ENCODE measurements around the gene THTPA. TPM values are rescaled to one million over a fixed set of nuclear protein-coding genes. Genes with fewer than 3 reads are reported as not detected.

Gene THTPA
- total and polyA plus RNA-seq, 2 of the 13 experiments (the other 11 are each of a cell fraction or from before 2014, with no cell fraction given): 7.4 to 8.7 TPM

DNA sequence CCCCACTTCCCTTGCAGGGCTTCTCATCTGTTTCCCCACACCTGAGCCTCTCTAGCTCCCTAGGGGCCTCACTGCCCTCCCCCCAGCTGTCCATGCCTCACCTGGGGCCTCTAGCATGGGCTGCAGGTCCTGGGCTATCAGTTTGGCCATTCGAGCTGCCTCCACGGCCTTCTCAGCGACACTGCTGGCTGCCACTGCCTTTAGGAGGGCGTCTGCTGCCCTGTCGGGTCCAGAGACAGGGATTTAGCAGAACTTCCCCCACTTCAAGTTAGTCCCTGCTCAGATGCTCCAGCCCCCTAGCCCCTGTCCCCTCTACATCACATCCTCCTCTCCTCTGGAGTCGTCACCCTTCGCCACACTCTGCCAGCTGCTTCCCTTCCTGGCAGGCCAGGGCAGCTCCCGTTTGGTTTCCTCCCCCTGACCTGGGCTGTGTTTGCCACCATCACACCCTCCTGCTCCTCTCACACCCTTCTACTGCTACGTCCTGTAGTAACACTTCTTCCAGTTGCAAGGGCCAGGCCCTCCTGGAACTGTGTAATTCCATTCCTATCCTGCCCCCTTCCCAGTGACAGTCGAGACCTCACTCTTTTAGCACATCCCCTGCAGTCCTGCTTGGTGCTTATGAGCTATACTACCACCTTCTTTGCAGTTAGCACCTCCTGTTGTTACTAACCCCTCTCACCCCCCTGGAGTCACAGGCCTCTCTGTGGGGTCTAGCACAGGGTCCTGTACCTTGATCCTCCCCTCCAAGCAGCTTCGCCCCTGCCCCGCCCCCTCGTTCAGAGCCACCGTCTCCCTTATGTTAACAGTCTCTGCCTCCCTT lies 15.8 kb downstream of the THTPA start (continued):
- TF ChIP-seq, protein P1, sequence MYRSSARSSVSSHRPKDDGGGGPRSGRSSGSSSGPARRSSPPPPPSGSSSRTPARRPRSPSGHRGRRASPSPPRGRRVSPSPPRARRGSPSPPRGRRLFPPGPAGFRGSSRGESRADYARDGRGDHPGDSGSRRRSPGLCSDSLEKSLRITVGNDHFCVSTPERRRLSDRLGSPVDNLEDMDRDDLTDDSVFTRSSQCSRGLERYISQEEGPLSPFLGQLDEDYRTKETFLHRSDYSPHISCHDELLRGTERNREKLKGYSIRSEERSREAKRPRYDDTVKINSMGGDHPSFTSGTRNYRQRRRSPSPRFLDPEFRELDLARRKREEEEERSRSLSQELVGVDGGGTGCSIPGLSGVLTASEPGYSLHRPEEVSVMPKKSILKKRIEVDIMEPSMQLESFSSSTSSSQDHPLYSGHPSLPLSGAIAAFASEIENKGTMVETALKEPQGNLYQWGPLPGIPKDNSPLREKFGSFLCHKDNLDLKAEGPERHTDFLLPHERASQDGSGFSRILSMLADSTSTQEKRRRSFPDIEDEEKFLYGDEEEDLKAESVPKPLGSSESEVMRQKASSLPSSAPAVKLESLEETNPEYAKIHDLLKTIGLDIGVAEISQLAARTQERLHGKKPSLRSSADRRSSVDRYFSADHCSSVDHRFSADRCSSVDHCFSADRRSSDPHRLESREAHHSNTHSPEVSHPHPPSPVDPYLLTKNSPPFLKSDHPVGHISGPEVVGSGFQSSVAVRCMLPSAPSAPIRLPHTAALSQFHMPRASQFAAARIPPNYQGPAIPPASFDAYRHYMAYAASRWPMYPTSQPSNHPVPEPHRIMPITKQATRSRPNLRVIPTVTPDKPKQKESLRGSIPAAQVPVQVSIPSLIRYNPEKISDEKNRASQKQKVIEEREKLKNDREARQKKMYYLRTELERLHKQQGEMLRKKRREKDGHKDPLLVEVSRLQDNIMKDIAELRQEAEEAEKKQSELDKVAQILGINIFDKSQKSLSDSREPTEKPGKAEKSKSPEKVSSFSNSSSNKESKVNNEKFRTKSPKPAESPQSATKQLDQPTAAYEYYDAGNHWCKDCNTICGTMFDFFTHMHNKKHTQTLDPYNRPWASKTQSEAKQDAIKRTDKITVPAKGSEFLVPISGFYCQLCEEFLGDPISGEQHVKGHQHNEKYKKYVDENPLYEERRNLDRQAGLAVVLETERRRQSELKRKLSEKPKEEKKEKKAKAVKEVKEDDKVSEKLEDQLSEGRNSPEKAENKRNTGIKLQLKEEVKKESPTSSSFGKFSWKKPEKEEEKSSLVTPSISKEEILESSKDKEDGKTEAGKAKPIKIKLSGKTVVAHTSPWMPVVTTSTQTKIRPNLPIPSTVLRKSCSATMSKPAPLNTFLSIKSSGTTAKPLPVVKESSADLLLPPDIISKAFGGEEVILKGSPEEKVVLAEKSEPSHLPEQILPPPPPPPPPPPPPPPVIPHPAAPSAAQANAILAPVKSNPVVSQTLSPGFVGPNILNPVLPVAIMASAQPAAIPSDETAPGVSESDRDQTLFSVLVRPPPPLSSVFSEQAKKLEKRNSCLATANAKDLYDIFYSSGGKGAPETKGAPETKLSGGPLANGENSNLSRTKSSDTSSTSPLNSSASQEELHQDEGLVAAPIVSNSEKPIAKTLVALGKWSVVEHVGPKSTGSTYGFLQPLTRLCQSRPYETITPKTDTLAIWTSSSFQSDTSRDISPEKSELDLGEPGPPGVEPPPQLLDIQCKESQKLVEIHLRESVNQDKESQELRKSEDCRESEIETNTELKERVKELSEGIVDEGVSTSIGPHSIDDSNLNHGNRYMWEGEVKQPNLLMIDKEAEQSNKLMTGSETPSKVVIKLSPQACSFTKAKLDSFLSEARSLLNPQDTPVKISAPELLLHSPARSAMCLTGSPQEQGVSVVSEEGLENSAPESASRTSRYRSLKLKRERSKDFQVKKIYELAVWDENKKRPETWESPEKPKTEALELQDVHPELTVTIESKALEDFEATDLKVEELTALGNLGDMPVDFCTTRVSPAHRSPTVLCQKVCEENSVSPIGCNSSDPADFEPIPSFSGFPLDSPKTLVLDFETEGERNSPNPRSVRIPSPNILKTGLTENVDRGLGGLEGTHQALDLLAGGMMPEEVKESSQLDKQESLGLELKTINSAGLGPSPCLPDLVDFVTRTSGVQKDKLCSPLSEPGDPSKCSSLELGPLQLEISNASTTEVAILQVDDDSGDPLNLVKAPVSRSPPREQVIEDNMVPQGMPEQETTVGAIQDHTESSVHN (CRISPR knock-in tag; IDR thresholded peaks at IDR 0.05): peak; percentile 12; the same call in 1 of the 2 replicates
- TF ChIP-seq ZNF441 (CRISPR knock-in tag; IDR thresholded peaks at IDR 0.05; ENCODE audit: borderline replicate concordance): no peak
- TF ChIP-seq CENPT (CRISPR knock-in tag; IDR thresholded peaks at IDR 0.05; ENCODE audit: low read depth): no peak
- TF ChIP-seq HDAC1 (CRISPR knock-in tag; IDR thresholded peaks at IDR 0.05): no peak
- TF ChIP-seq, protein P2, sequence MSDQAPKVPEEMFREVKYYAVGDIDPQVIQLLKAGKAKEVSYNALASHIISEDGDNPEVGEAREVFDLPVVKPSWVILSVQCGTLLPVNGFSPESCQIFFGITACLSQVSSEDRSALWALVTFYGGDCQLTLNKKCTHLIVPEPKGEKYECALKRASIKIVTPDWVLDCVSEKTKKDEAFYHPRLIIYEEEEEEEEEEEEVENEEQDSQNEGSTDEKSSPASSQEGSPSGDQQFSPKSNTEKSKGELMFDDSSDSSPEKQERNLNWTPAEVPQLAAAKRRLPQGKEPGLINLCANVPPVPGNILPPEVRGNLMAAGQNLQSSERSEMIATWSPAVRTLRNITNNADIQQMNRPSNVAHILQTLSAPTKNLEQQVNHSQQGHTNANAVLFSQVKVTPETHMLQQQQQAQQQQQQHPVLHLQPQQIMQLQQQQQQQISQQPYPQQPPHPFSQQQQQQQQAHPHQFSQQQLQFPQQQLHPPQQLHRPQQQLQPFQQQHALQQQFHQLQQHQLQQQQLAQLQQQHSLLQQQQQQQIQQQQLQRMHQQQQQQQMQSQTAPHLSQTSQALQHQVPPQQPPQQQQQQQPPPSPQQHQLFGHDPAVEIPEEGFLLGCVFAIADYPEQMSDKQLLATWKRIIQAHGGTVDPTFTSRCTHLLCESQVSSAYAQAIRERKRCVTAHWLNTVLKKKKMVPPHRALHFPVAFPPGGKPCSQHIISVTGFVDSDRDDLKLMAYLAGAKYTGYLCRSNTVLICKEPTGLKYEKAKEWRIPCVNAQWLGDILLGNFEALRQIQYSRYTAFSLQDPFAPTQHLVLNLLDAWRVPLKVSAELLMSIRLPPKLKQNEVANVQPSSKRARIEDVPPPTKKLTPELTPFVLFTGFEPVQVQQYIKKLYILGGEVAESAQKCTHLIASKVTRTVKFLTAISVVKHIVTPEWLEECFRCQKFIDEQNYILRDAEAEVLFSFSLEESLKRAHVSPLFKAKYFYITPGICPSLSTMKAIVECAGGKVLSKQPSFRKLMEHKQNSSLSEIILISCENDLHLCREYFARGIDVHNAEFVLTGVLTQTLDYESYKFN (CRISPR knock-in tag; conservative IDR thresholded peaks at IDR 0.05): 0 out of 2 replicates have a peak, but pooled peaks have one; percentile 34
- TF ChIP-seq HNF4G (IDR thresholded peaks at IDR 0.05; ENCODE audit: borderline replicate concordance, low read depth, low read length): peak; percentile 25; the same call in 1 of the 2 replicates
- no peak for TF ChIP-seq HNF4G (CRISPR knock-in tag; IDR thresholded peaks at IDR 0.05; ENCODE audit: borderline replicate concordance, low read depth)
- TF ChIP-seq, protein P3, sequence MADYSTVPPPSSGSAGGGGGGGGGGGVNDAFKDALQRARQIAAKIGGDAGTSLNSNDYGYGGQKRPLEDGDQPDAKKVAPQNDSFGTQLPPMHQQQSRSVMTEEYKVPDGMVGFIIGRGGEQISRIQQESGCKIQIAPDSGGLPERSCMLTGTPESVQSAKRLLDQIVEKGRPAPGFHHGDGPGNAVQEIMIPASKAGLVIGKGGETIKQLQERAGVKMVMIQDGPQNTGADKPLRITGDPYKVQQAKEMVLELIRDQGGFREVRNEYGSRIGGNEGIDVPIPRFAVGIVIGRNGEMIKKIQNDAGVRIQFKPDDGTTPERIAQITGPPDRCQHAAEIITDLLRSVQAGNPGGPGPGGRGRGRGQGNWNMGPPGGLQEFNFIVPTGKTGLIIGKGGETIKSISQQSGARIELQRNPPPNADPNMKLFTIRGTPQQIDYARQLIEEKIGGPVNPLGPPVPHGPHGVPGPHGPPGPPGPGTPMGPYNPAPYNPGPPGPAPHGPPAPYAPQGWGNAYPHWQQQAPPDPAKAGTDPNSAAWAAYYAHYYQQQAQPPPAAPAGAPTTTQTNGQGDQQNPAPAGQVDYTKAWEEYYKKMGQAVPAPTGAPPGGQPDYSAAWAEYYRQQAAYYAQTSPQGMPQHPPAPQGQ (CRISPR knock-in tag; IDR thresholded peaks at IDR 0.05; ENCODE audit: borderline replicate concordance): no peak
- no peak for TF ChIP-seq RBFOX2 (IDR thresholded peaks at IDR 0.05; ENCODE audit: low read depth, low read length)

Data from HepG2 (cell line).